Measurements from ENCODE around the gene TSPAN12. TPM values are rescaled to one million over a fixed set of nuclear protein-coding genes. Genes with fewer than 3 reads are reported as not detected.

The TSPAN12 gene
- total and polyA plus RNA-seq, 2 donors (not counting 3 experiments of a cell fraction or from before 2014, with no cell fraction given): 9.3 to 19.8 TPM

DNA sequence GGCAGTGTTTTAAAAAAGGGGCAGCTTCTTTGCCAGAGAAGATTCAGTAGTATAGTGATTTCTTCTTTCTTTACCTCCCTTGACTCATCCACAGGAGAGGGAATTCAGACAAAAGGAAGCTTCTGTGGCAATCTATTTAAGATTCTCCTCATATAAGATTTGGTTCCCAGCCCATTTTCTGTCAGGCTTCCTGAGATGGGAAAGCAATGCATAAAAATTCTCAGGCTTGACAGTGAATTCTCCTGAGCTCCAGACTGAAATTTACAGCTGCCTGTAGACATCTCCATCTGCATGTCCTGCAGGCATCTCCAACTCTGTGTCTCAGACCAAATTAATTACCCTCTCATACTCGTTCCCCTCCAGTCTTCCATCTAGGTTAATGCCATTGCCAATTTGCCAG lies 72.8 kb downstream of the TSPAN12 start:
- no peak for FAIRE-seq

More for the DNA sequence above, 72.8 kb downstream of the TSPAN12 start:
- Histone ChIP-seq H3K27me3 (ENCODE audit: control insufficient read depth in 2 of 2, insufficient read depth in 2 of 2, low read length in 2 of 2) (no peaks in the 10 kb centered on the region), H2AFZ (ENCODE audit: low read depth, low read length) (no peak overlapping the region), H3K4me2 (ENCODE audit: insufficient read depth, low read length) (no peak overlapping the region), H3K9ac (replicated peaks; ENCODE audit: extremely low read depth, insufficient read depth, low read length) (no peak overlapping the region), H3K4me1 (ENCODE audit: control insufficient read depth, extremely low read depth, insufficient read depth, low read length) (no peaks in the 10 kb centered on the region), H3K36me3 (ENCODE audit: control insufficient read depth in 2 of 2, extremely low read depth in 1 of 2, insufficient read depth in 2 of 2, low read length in 2 of 2) (no peaks in the 10 kb centered on the region), H3K79me2 (ENCODE audit: control insufficient read depth, insufficient read depth, low read length) (no peaks in the 10 kb centered on the region), H3K27ac (ENCODE audit: insufficient read depth, low read depth, low read length) (no peak overlapping the region), H3K9me3 (replicated peaks; ENCODE audit: control insufficient read depth, insufficient read depth, low read length) (no peaks in the 10 kb centered on the region), H4K20me1 (replicated peaks; ENCODE audit: control insufficient read depth, extremely low read depth, insufficient read depth, low read length) (no peaks in the 10 kb centered on the region), H3K4me3 (replicated peaks in 1 of 3; ENCODE audit: insufficient read depth in 1 of 3, low read depth in 1 of 3, low read length in 3 of 3) (no peak overlapping the region), H3K9me1 (replicated peaks; ENCODE audit: control insufficient read depth, extremely low read depth, insufficient read depth, low read length) (no peaks in the 10 kb centered on the region)
- POLR2A ChIA-PET: no interaction called here
- dilution Hi-C loops (cut with MboI; ENCODE audit: extremely low pct_ligation_motif_present, low sequenced_read_pairs) (no loop called here), intact Hi-C loops (cut with micrococcal nuclease) (no loop called here)
- DNase-seq (ENCODE audit: low read depth, low spot score): no peak
- BruUV-seq (replicated peaks): no TSS peak
- CTCF ChIA-PET: interaction anchor here (1.2 to 2.4 kb wide), 5 partner anchors 21 to 1209 kb away, joined by 3 to 11 read pairs (median 6); partner anchors contain the start of gene ING3
- TF ChIP-seq, protein P1, sequence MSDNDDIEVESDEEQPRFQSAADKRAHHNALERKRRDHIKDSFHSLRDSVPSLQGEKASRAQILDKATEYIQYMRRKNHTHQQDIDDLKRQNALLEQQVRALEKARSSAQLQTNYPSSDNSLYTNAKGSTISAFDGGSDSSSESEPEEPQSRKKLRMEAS (IDR thresholded peaks at IDR 0.05; ENCODE audit: insufficient read depth, insufficient read length): no peak
- TF ChIP-seq JUN (IDR thresholded peaks at IDR 0.05; ENCODE audit: borderline replicate concordance, insufficient read depth, insufficient read length, low read depth) (no peak), MYC (IDR thresholded peaks at IDR 0.05; ENCODE audit: low read depth, low read length) (no peak), EZH2 (IDR thresholded peaks at IDR 0.05; ENCODE audit: borderline replicate concordance, low read depth, low read length, severe bottlenecking) (no peak), GATA2 (IDR thresholded peaks at IDR 0.05; ENCODE audit: insufficient read depth, insufficient read length, low read depth, low read length) (no peak), POLR2A (IDR thresholded peaks at IDR 0.05; ENCODE audit: low read depth, low read length) (no peak), POLR2AphosphoS5 (IDR thresholded peaks at IDR 0.05; ENCODE audit: insufficient read depth, low read depth, low read length) (no peak), FOS (IDR thresholded peaks at IDR 0.05; ENCODE audit: borderline replicate concordance, insufficient read depth, low read length) (no peak)
- TF ChIP-seq, protein P2, sequence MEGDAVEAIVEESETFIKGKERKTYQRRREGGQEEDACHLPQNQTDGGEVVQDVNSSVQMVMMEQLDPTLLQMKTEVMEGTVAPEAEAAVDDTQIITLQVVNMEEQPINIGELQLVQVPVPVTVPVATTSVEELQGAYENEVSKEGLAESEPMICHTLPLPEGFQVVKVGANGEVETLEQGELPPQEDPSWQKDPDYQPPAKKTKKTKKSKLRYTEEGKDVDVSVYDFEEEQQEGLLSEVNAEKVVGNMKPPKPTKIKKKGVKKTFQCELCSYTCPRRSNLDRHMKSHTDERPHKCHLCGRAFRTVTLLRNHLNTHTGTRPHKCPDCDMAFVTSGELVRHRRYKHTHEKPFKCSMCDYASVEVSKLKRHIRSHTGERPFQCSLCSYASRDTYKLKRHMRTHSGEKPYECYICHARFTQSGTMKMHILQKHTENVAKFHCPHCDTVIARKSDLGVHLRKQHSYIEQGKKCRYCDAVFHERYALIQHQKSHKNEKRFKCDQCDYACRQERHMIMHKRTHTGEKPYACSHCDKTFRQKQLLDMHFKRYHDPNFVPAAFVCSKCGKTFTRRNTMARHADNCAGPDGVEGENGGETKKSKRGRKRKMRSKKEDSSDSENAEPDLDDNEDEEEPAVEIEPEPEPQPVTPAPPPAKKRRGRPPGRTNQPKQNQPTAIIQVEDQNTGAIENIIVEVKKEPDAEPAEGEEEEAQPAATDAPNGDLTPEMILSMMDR (IDR thresholded peaks at IDR 0.05; ENCODE audit: extremely low read depth in 1 of 2, insufficient read depth in 1 of 2, low read depth in 1 of 2, low read length in 2 of 2): no peak

All from endothelial cell of umbilical vein (primary cell).